Liver (tissue), 9 donors: ENCODE results near the gene KCNMA1. TPM values are rescaled to one million over a fixed set of nuclear protein-coding genes. Genes with fewer than 3 reads are reported as not detected.

ENCODE experiments used
- DNase-seq: peaks from one replicate; pipeline ENCODE4 v3.0.0-alpha.2; 2017; ENCODE audit warnings: low spot score
- H3K27ac ChIP-seq, 2 donors: one replicate each; pipeline ENCODE4 v1.7.0; 2013; ENCODE audit warnings: inconsistent platforms in 2 of 2, low read length in 2 of 2, control low read depth in 1 of 2, low read depth in 1 of 2, mild to moderate bottlenecking in 1 of 2
- H3K27me3 ChIP-seq, 4 donors: one replicate each; pipeline versions ENCODE4 v1.6.1 to v1.7.0; 2013; ENCODE audit warnings: low read length in 3 of 4, inconsistent platforms in 1 of 4, mild to moderate bottlenecking in 1 of 4, moderate library complexity in 1 of 4; ENCODE audit not compliant: control insufficient read depth in 4 of 4, insufficient read depth in 4 of 4
- H3K36me3 ChIP-seq, 4 donors: one replicate each; pipeline versions ENCODE4 v1.6.1 to v1.7.0; 2013; ENCODE audit warnings: low read length in 3 of 4, mild to moderate bottlenecking in 3 of 4, low read depth in 1 of 4, moderate library complexity in 1 of 4; ENCODE audit not compliant: control insufficient read depth in 4 of 4, insufficient read depth in 3 of 4
- H3K4me1 ChIP-seq, 4 donors: one replicate each; pipeline versions ENCODE4 v1.6.1 to v1.7.0; 2013; ENCODE audit warnings: low read length in 3 of 4, mild to moderate bottlenecking in 3 of 4, moderate library complexity in 1 of 4; ENCODE audit not compliant: control insufficient read depth in 4 of 4, insufficient read depth in 4 of 4
- H3K4me3 ChIP-seq, 3 donors: one replicate each; pipeline versions ENCODE4 v1.6.1 to v1.7.0; 2013; ENCODE audit warnings: low read length in 3 of 3, control low read depth in 1 of 3, low read depth in 1 of 3, mild to moderate bottlenecking in 1 of 3
- H3K9ac ChIP-seq, 2 donors: one replicate each; pipeline ENCODE4 v1.7.0; 2013; ENCODE audit warnings: low read length in 2 of 2, mild to moderate bottlenecking in 2 of 2, moderate library complexity in 2 of 2, control low read depth in 1 of 2, low read depth in 1 of 2
- H3K9me3 ChIP-seq, 4 donors: one replicate each; pipeline versions ENCODE4 v1.6.1 to v1.7.0; 2013; ENCODE audit warnings: low read length in 3 of 4; ENCODE audit not compliant: control insufficient read depth in 4 of 4
- ATF3 ChIP-seq: IDR thresholded peaks from 2 replicates; pipeline ENCODE4 v1.6.1; 2016; ENCODE audit warnings: antibody characterized with exemption
- EGR1 ChIP-seq, 2 donors: IDR thresholded peaks; 2 replicates each; pipeline ENCODE4 v1.6.1; 2016 to 2018; ENCODE audit warnings: antibody characterized with exemption in 2 of 2, low read depth in 2 of 2
- FOXA1 ChIP-seq: IDR thresholded peaks from 2 replicates; pipeline ENCODE4 v1.6.1; 2016; ENCODE audit warnings: antibody characterized with exemption
- FOXA2 ChIP-seq: IDR thresholded peaks from 2 replicates; pipeline ENCODE4 v1.6.1; 2016; ENCODE audit warnings: antibody characterized with exemption
- GABPA ChIP-seq, 2 donors: IDR thresholded peaks in 1 of 2; conservative IDR thresholded peaks in 1 of 2; 2 replicates each; pipeline ENCODE4 v1.6.1; 2016; ENCODE audit warnings: antibody characterized with exemption in 2 of 2, mild to moderate bottlenecking in 1 of 2, moderate library complexity in 1 of 2
- HNF4A ChIP-seq, 2 donors: conservative IDR thresholded peaks; 2 replicates each; pipeline ENCODE4 v1.6.1; 2016; ENCODE audit warnings: antibody characterized with exemption in 2 of 2, mild to moderate bottlenecking in 2 of 2
- HNF4G ChIP-seq: IDR thresholded peaks from 2 replicates; pipeline ENCODE4 v1.6.1; 2016; ENCODE audit warnings: antibody characterized with exemption
- JUND ChIP-seq, 2 donors: IDR thresholded peaks; 2 replicates each; pipeline ENCODE4 v1.6.1; 2016; ENCODE audit warnings: antibody characterized with exemption in 2 of 2
- MAX ChIP-seq: IDR thresholded peaks from 2 replicates; pipeline ENCODE4 v1.6.1; 2016; ENCODE audit warnings: antibody characterized with exemption
- NR2F2 ChIP-seq: IDR thresholded peaks from 2 replicates; pipeline ENCODE4 v1.6.1; 2016; ENCODE audit warnings: antibody characterized with exemption
- RAD21 ChIP-seq, 2 donors: IDR thresholded peaks; 2 replicates each; pipeline ENCODE4 v1.6.1; 2016; ENCODE audit warnings: antibody characterized with exemption in 2 of 2, mild to moderate bottlenecking in 2 of 2
- REST ChIP-seq: IDR thresholded peaks from 2 replicates; pipeline ENCODE4 v1.6.1; 2016; ENCODE audit warnings: antibody characterized with exemption, mild to moderate bottlenecking
- RXRA ChIP-seq, 2 donors: IDR thresholded peaks; 2 replicates each; pipeline ENCODE4 v1.6.1; 2017 to 2018; ENCODE audit warnings: antibody characterized with exemption in 2 of 2, mild to moderate bottlenecking in 1 of 2
- SP1 ChIP-seq: IDR thresholded peaks from 2 replicates; pipeline ENCODE4 v1.6.1; 2018; ENCODE audit warnings: antibody characterized with exemption, mild to moderate bottlenecking
- TAF1 ChIP-seq: conservative IDR thresholded peaks from 2 replicates; pipeline ENCODE4 v1.6.1; 2016; ENCODE audit warnings: antibody characterized with exemption, mild to moderate bottlenecking
- YY1 ChIP-seq: IDR thresholded peaks from 2 replicates; pipeline ENCODE4 v1.6.1; 2016; ENCODE audit warnings: antibody characterized with exemption, mild to moderate bottlenecking
- ZBTB33 ChIP-seq: IDR thresholded peaks from 2 replicates; pipeline ENCODE4 v1.6.1; 2016; ENCODE audit warnings: antibody characterized with exemption
- WGBS: extraction: QIAGEN DNeasy Blood & Tissue Kit; methylation state at CpG from one replicate; pipeline ENCODE4 v1.1.7; 2013; 5-methylcytosine and 5-hydroxymethylcytosine counted together
- polyA plus RNA-seq, 2 donors: library from polyadenylated mRNA; stranded (reverse) in 1 of 2; unstranded in 1 of 2; fragments of 200-250 nt in 1 of 2; fragments of >200 nt in 1 of 2; fragmentation: Nextera tagmentation in 1 of 2; extraction: Ambion mirVana in 1 of 2; gene quantifications; one replicate each; pipeline versions ENCODE4 v1.2.1 to v1.2.3, GENCODE V29; 2013 to 2015
- total RNA-seq, 2 donors: library from RNA; depleted of rRNA; stranded (reverse); fragments of >200 nt; gene quantifications; one replicate each; pipeline ENCODE4 v1.2.3, GENCODE V29; 2014
- TF ChIP-seq, protein P1 (sequence below): fragments of 150-350 bp; IDR thresholded peaks from 2 replicates; pipeline ENCODE4 v1.5.1; 2017; ENCODE audit warnings: improper control_type of control experiment, low read depth, low read length; ENCODE audit not compliant: missing input control
- donor health status: healthy.
- donor health status: healthy.
- donor health status: healthy.
- donor health status: healthy.
- donor health status: healthy.

The KCNMA1 gene
- total and polyA plus RNA-seq, 4 donors, result 2.5 to 9.7 (median 4.7) TPM

DNA sequence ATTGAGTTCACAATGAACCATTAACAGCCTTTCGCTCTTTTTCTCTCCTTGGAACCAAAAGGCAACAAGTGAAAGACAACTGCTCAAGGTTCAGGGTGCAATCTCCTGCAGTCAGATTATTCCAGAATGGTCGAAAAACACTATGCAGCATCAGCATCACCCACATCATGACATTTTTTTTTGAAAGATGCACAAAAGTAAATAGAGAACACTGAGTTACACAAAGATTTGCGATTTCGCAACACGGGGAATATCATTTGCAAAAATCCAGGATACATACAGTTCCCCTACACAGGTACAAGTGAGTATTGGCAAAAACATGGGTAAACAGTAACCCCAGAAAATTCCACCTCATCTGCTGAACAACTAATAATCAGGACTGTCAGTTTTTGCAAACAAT lies 611.5 kb downstream of the KCNMA1 start:
- H3K27ac ChIP-seq, result no peak overlapping the region
- 96% methylated on average over 5 of the region's 5 CpGs for WGBS
- H3K4me1 ChIP-seq, result peaks cover 9 to 29% (median 26%) of the 10 kb centered on the region in 4 donors

DNA sequence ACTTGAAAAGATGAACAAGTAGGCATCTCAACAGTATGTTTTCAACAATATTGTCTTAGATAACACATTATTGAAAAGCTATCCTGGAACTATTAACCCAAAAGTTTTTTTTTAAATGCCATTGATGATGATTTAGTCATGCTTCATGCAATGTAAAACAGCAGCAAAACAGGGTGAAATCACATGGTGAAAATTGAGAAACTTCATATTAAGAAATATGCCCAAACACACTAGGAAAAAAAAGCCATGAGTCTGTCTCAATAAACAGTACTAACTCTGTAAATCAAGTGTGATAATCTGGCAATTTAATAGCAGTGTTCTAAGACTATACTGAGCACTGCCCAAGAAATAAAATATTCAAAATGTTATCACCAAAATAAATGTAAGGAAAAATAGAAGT lies 613.1 kb downstream of the KCNMA1 start:
- no peaks in the 10 kb centered on the region for H3K9me3 ChIP-seq
- H3K27ac ChIP-seq, result no peak overlapping the region
- no peaks in the 10 kb centered on the region for H3K36me3 ChIP-seq
- no peak overlapping the region for H3K4me3 ChIP-seq
- peaks cover 0 to 23% (median 20%) of the 10 kb centered on the region in 4 donors for H3K4me1 ChIP-seq
- TF ChIP-seq GABPA (IDR thresholded peaks at IDR 0.05 in 1 of 2, conservative IDR thresholded peaks at IDR 0.05 in 1 of 2) (no peak), FOXA2 (no peak), HNF4G (no peak), ATF3 (no peak), RAD21 (IDR thresholded peaks at IDR 0.05) (no peak), TAF1 (no peak), EGR1 (IDR thresholded peaks at IDR 0.05; ENCODE audit: low read depth in 2 of 2) (no peak), ZBTB33 (no peak), SP1 (no peak), REST (no peak), RXRA (IDR thresholded peaks at IDR 0.05) (no peak), JUND (IDR thresholded peaks at IDR 0.05) (no peak), FOXA1 (no peak), HNF4A (conservative IDR thresholded peaks at IDR 0.05) (no peak), NR2F2 (no peak), YY1 (no peak), MAX (no peak)
- TF ChIP-seq, protein P1, sequence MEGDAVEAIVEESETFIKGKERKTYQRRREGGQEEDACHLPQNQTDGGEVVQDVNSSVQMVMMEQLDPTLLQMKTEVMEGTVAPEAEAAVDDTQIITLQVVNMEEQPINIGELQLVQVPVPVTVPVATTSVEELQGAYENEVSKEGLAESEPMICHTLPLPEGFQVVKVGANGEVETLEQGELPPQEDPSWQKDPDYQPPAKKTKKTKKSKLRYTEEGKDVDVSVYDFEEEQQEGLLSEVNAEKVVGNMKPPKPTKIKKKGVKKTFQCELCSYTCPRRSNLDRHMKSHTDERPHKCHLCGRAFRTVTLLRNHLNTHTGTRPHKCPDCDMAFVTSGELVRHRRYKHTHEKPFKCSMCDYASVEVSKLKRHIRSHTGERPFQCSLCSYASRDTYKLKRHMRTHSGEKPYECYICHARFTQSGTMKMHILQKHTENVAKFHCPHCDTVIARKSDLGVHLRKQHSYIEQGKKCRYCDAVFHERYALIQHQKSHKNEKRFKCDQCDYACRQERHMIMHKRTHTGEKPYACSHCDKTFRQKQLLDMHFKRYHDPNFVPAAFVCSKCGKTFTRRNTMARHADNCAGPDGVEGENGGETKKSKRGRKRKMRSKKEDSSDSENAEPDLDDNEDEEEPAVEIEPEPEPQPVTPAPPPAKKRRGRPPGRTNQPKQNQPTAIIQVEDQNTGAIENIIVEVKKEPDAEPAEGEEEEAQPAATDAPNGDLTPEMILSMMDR, result no peak
- no peak overlapping the region for H3K9ac ChIP-seq
- DNase-seq, result no peak
- H3K27me3 ChIP-seq, result no peaks in the 10 kb centered on the region

More for the DNA sequence above, 611.5 kb downstream of the KCNMA1 start:
- Histone ChIP-seq H3K9ac (no peak overlapping the region), H3K4me3 (no peak overlapping the region), H3K27me3 (no peaks in the 10 kb centered on the region), H3K9me3 (no peaks in the 10 kb centered on the region), H3K36me3 (no peaks in the 10 kb centered on the region)
- DNase-seq, result no peak
- no peak for TF ChIP-seq ATF3
- TF ChIP-seq FOXA1, result no peak
- no peak for TF ChIP-seq MAX
- TF ChIP-seq NR2F2, result no peak
- TF ChIP-seq FOXA2, result no peak
- TF ChIP-seq YY1, result no peak
- no peak for TF ChIP-seq GABPA (IDR thresholded peaks at IDR 0.05 in 1 of 2, conservative IDR thresholded peaks at IDR 0.05 in 1 of 2)
